Stimulated activated CD4-positive, alpha-beta T cell treated with anti-CD3 and anti-CD28 coated beads, Interleukin-15, amount 100 ng/mL, for 48 hours (primary cell): Measurements from ENCODE around the gene PARP6.
"Not testable (repeated sequence)": the region's sequence is repeated elsewhere in the genome, so short reads cannot be mapped to it uniquely, and the experiment has no call there.

Source experiments
- DNase-seq, 2 donors: peaks; one replicate each; pipeline ENCODE4 v3.0.0-alpha.2; 2020; ENCODE audit warnings: low read depth in 2 of 2

The PARP6 gene

DNA sequence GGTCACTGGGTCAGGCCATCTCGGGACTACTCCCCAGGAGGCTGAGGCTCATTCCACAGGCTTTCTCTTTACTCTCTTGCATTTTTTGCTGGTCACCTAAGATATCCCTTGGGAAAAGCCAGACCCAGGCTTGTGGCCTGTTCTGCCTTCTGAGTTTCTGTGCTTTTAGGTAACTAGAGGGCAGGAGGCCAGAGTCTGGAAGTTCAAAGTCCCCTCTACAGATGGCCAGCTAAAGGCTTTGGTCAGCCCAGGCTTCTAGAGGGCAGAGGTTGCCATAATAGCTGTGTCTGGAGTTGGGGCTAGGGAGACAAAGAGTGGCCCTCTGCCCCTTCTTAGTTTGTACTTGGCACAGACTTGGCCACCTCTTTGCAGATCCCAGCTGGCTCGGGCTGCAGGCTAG is 8.4 kb upstream of the PARP6 start:
- no peak for DNase-seq

DNA sequence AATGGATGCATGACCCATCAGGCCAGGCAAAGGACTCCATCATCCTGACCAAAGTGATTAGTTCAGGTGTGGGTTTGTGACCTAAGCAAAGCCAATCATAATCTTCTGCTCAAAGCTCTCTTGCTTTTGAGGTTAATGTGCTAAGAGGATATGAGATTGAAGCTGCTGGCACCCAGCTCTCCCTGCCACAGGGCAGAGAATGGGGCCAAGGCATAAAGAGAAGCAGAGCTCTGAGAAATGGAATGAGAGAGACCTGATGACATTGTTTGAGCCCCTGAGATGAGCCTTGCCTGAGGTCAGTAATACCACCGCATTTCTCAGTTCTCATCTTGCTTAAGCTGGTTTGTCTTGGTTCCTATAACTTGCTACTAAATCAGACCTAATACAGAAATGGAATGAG is 6.4 kb upstream of the PARP6 start:
- DNase-seq, result no peak

DNA sequence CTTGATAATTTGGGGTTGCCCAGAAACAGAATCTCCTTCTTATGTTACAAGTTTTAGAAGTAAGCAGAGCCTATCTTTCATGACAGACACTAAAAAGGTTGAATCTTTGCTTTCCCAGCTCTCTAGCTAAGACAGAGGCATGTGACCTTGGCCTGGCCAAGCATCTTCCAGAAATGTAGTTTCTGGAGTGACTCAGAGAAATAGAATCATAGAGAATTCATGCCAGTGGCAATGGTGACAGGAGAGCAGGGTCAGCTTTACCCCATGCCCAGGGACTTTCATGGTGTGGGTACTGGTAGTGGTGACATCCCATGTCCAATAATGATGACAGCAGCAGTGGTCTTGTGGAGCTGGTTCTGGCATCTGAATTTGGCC is 4.0 kb upstream of the PARP6 start:
- DNase-seq, result no peak

DNA sequence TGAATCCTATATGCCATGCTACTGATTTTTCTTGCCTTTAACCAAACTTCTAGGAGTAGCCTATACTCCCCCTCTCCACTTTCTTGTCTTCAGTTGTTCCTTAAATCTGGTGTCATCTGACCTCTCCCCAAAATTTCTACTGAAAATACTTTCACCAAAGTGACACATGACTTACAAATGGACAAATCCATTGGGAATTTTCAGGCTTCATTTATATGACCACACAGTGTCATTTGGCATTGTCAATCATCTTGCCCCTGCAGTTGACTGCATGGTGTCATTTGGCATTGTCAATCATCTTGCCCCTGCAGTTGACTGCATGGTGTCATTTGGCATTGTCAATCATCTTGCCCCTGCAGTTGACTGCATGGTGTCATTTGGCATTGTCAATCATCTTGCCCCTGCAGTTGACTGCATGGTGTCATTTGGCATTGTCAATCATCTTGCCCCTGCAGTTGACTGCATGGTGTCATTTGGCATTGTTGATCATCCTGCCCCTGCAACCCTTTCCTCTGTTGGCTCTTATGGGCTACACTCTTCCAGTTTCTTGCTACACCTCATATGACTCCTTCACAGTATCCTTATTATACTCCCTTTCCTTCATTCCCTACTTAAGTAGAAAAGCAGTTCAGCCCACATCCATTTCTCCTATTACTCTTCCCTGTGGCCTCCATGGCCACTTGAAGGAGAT is 3.4 kb upstream of the PARP6 start:
- DNase-seq, result not testable (repeated sequence)

DNA sequence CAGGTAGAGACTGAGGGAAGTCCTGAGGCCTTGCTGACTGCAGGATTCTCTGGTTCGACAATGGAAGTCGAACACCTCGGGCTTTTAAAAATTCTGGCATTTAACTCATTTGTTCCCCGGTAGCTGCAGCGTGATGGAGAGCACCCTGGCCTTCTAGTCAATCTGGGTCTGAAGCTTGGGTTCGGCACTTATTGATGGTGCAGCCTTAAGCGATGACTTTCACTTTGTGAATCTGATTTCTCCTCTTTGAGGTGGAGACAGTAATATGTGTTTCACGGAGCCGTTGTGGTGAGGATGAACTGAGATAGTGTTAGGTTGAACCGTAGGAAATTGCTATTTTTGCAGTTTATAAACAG is 621 bp upstream of the PARP6 start:
- no peak for DNase-seq

DNA sequence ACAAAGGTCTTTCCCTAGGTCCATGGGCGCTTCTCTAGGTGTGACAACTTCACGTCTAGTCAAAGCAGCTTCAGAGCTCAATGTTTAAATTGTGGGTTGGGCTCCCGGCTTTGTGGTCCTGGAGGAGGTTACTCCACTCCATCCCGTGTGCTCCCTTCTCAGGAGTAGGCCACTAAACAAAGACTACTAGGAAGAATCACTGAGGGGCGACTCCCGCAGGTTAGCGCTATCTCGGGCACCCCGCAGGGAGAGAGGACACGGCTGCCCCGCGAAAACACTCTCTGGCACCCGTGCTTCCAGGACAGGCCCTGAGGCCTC is 500 bp downstream of the PARP6 start:
- peak in 1 of 2 donors; percentile 7 for DNase-seq

DNA sequence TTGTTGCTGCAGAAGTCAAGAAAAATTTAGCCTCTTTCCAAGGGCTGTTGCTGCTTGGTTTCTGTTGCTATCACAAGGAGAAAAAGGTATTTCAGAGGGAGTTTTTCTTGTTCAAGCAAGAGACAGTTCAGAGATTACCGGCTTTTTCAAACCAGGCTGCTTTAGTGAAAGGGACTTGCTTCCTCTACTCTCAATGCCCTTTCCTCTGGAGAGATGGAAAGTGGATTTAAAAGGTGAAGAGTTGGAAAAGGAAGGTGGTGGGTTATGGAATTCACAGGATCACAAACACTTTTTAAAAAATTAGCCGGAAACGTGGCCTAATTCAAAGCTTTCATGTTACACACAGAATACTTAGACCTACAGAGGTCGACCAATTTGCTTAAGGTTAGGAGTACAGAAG is 1.1 kb downstream of the PARP6 start:
- DNase-seq, result no peak

DNA sequence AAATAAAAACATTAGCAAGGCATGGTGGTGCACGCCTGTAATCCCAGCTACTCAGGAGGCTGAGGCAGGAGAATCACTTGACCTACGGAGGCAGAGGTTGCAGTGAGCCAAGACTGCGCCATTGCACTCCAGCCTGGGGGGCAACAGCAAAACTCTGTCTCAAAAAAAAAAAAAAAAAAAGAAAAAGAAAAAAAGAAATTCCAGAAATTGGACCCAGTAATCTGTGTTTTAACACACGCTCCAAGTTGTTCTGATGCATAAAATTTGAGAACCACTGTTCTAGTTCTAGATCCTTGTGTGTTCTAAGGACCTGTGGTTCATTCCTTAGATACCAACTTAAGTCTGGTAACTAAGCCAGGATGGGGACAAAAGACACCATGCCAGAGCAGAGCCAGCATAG is 2.6 kb downstream of the PARP6 start:
- no peak for DNase-seq

DNA sequence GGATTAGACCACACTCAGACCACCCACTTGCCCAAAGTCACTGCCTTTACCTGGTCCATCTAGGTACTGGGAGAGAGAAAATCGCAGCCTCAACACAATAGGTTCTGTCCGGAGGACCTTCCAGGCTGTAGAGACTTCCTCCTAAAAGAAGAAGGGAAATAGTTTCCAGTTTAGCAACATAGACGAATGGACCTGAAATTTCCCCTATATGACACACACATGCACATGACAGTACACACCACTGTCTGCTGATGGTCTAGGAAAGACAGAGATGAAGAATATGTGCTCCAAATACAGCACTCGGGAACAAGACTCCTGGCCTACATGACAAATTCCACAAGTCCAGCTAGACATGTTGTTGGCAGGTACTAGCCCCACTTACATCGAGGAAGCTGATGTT is 7.3 kb downstream of the PARP6 start:
- no peak for DNase-seq

DNA sequence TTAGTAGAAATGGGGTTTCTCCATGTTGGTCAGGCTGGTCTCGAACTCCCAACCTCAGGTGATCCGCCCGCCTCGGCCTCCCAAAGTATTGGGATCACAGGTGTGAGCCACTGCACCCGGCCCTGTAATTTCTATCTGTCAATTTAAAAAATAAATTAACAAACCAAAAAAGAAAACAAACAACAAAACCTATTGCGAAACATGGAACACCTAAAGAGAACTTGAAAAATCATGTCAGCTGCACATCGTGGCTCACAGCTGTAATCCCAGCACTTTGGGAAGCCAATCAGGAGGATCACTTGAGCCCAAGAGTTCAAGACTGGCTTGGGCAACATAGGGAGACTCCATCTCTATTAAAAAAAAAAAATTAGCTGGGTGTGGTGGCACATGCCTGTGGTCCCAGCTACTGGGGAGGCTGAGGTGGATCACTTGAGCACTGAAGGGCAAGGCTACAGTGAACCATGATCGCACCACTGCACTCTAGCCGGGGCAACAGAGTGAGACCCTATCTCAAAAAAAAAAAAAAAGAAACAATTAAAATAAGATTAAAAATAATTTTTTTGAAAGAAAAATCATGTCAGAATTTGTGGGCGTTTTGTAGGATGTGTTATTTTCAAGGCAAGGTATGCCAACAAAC is 19.6 kb downstream of the PARP6 start:
- no peak for DNase-seq

DNA sequence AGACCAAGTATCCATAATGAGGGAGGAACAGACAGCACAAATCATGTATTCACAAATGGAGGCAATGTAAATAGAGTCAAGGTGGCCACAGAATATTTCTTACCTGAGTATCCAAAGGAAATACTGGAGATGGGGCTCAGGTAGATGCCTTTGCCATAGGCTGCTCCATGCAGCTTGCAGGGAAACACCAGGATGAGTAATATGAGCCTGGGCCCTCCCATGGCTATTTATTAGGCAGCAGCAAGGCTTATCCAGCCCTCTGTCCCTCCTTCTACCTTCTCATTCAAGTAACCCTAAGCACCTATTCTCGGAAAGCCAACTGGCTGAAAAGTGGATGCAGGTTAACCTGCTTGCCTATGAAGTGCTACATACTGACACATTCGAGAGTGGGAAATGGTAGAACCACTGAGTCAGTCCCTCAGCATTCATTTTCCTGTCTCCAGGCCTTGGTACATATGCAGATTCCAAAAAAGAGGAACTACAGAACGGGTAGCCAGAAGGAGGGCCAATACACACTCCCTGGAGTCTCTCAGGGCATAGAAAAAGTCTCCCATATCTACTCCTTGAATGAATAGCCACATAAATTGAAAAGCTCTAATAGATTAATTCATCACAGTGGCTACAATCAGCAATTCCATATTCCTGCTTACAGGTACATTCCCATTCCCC is 23.1 kb downstream of the PARP6 start:
- no peak for DNase-seq

DNA sequence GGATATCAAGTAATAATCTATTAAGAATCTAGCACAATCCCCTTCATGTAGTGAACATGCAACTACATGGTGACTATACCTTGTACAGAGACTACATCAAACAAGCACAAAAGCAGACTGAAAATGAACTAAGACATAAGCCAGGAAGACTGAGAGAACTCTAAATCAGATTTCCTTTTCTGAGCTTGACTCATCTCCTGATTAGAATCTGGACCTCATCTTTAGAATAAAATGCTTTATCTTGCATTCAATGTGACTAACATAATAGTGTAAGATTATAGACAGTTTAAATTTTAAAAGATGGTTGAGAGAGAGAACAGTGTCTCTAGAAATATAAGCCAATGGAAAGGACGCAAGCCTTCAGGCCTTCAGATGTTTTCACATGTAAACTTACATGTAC is 23.8 kb downstream of the PARP6 start:
- DNase-seq, result no peak

DNA sequence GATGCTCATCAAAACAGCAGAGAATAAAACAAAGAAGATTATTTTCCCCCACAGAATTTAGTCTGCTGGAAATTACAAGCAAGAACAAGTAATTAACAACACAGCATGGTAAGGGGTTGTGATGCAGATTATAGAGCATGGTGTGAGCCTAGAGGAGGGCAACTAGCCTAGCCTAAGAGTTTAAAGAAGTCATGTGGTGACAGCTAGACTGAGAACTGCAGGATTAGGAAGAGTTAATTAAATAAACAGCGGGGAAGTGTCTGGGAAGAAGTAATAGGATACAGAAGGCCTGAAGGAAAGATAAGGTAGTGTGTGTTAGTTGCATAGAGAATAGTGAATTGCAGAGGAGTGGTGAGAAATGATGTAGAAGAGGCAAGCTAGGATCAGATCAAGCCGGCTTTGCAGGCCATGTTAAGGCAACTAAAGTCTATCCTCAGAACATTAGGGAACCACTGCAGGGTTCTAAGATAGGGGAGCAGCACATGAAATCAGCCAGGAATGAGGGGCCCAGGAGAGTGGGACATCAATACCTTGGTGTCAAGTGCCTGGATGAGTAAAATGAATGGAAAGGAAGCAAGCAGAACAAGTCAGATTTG is 29.5 kb downstream of the PARP6 start:
- DNase-seq, result no peak

DNA sequence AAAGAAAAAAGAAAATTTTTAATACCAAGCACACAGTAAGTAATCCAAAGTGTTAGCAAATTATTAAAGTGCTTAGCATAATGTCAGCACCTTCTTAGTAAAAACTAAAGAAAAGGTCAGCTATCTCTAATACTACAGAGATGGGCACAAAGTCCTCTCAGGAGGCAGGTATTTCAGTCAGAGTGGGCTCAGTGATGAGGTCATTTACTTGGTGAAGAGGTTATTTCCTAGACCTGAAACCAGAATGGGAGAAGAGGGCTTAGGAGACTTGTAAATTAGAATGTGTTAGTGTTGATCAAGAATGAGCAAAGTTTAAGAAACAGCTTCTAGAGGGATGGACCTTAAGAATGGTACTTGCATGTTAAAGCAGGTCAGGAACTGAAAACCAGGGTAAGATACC is 32.7 kb downstream of the PARP6 start:
- DNase-seq, result no peak

DNA sequence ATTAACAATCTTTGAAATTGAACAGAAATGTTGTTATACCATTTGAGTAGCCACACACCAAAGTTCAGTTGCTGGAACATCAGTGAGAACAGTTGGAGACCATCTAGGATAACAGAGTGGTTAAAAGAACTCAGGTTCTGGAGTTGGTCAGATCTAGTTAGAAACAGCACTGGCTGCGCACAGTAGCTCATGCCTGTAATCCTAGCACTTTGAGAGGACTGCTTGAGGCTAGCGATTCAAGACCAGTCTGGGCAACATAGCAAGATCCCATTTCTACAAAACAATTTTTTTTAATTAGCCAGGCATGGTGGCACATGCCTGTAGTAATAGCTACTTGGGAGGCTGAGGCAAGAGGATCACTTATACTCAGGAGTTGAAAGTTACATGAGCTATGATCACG is 33.8 kb downstream of the PARP6 start:
- no peak for DNase-seq

DNA sequence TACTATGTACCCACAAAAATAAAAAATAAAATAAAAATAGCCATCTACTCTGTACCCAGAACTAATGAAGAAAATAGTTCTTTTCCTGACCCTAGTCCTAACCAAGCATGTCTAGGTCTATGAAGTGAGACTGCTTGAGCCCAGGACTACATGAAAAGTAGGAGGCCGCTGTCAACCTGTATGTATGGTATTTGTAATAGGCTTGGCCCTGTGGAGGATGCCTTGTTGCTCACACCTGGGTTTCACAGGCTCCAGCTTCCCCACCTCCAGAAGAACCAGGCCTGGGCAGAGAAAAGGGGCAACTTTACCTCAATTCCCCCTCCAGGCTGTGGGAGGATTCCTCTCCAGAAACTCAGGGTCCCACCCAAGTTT is 34.5 kb downstream of the PARP6 start:
- DNase-seq, result no peak

DNA sequence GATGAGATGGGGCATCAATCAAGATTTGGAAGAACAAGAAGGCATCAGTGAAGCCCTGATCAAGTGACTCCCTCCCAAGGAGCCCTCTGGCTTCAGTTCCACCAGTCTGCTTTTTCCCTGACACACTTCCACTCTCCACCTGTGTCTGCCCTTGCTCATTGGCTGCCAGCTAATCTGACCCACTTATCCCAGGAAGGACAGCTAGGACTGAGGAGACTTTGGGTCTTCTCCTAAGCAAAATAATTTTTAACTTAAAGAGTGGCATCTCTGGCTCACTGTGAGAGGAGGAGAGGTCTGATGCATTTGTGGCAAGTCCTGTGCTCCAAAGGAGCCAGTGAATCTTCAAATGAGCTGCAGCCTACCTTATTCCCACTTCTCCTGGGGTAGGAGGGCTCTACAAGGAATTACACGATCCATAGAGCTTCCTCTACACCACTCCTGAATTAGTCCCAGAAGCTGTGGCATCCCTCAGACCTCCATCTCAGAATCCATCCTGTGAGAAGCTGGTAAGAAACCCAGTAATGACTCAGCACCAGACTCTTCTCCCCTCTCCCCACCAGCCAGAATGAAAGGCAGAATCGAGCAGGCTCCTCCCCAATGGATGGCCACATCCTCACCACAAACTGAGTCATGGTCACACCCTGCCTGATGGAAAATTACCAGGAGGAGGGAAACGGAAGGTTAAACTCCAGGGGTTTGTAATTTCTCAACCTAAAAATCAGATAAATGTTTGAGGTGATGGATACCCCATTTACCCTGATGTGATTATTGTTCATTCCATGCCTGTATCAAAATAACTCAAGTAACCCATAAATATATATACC is 35.1 kb downstream of the PARP6 start:
- peak; percentile 73 to 76 for DNase-seq

DNA sequence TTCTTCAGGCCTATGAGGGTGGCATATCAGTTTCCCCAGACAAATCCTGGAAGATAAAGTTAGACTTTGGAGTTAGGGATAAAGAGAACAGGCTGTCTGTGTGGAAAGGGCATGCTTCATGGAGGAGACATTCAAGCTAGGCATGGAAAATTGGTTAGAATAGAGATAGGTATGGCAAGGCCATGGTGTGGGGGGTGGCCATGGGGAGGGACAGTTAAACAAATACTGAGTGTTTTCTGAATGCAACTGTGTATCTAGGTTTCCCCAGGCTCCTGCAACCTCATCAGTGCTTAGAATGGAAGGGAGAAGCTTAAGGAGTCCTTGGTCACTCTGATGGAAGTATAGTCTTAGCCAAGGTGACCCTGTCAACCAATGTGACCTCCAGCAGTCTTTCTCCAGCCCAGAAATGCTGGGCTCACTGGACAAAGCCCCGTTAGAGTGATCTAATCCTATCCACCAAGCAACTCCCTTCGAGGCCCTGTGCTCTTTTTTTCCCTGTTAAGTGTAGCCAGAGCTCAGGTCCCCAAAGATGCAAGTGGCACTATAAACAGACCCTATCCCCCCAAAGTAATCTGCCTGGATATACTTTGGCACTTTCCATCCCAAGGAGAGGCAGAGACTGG is 35.9 kb downstream of the PARP6 start:
- no peak for DNase-seq

DNA sequence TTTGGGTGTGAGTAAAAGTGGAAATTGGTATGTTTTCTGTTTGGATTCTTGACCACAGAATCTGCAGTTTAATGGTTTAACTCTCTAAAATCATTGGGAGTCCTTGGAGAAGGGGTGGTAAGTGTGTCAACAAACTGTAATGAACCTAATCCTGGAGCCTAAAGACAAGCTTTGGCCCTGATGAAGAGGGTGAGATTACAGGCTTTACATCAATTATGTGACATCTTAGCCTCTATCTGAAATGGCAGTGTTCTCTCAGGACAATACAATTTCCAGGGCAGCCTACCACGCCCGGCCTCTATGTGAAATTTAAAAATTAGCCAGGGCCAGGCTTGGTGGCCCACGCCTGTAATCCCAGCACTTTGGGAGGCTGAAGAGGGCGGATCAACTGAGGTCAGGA is 37.1 kb downstream of the PARP6 start:
- DNase-seq, result no peak

DNA sequence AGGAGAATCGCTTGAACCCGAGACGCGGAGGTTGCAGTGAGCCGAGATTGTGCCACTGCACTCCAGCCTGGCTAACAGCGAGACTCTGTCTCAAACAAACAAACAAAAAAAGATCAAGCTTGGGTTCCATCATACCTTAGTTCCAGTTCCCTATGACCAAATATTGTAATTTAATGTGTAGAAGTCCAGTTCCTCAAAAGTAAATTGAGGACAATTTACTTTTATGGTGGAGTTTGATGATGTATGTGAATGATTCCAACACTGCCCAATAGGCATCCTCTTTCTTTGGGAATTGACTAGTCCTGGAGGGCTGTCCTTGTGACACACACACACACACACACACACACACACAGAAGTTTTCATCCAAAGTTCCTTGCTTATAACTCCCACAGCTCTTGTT is 38.6 kb downstream of the PARP6 start:
- no peak for DNase-seq

DNA sequence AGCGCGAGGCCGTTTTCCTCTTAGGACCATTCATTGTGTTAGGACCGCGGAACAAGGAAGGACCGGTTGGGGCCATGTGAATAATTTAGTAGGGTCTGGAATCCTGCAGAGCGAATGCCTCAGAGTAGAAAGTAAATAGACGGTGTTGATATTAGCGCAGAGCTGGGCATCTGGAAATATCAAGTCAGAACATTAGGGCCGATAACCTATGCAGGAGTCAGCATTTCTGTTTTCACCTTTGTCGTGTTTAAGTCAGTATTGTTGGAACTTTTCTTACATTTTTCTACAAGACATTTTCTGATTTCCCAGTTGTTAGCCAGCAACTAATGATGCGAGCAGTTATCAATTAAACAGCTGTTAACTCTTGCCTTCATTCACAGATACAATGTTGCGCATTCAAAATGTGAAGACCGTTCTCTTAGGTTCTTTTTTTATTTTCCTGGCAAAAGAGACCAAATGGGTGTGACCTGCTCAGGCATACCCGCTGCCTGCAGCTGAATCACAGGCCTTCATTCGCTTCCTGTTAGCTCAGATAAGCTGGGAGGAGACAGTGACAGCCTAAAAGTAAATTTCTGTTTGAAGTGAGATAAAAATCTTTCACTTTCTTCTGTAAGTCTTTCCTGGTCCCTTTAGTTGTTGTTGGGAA is 40.4 kb downstream of the PARP6 start:
- no peak for DNase-seq
